ENCODE results near the gene PRDM11. TPM values are rescaled to one million over a fixed set of nuclear protein-coding genes. Genes with fewer than 3 reads are reported as not detected.

PRDM11 gene
- total and polyA plus RNA-seq, 2 of the 8 experiments (the other 6 are each of a cell fraction or from before 2014, with no cell fraction given) = 3.6 to 11.7 TPM

GRCh38 chr11:45226901-45227300 lies 80.5 kb downstream of the PRDM11 start:
- POLR2A ChIA-PET (ENCODE audit: partially characterized antibody) = no interaction called here
- no peak for FAIRE-seq
- H2AFZ ChIP-seq (ENCODE audit: low read length) = no peak overlapping the region
- TF ChIP-seq GTF2F1 (IDR thresholded peaks at IDR 0.05; ENCODE audit: borderline replicate concordance, low read depth, low read length) (no peak), USF2 (IDR thresholded peaks at IDR 0.05; ENCODE audit: low read length) (no peak), EZH2 (IDR thresholded peaks at IDR 0.05; ENCODE audit: low read depth, low read length, severe bottlenecking) (no peak), JUN (IDR thresholded peaks at IDR 0.05; ENCODE audit: low read depth, low read length) (no peak), SIX5 (IDR thresholded peaks at IDR 0.05; ENCODE audit: low read depth, low read length) (no peak), ATF2 (IDR thresholded peaks at IDR 0.05; ENCODE audit: low read length) (no peak), TAF1 (IDR thresholded peaks at IDR 0.05; ENCODE audit: low read depth, low read length) (no peak), YY1 (IDR thresholded peaks at IDR 0.05; ENCODE audit: low read depth, low read length) (no peak), E2F6 (IDR thresholded peaks at IDR 0.05) (no peak), POLR2A (IDR thresholded peaks at IDR 0.05; ENCODE audit: control extremely low read depth in 1 of 2, low read depth in 2 of 2, low read length in 2 of 2) (no peak), TCF12 (IDR thresholded peaks at IDR 0.05; ENCODE audit: low read depth, low read length) (no peak)

More at GRCh38 chr11:45226901-45227300, 80.5 kb downstream of the PRDM11 start:
- Histone ChIP-seq H3K4me2 (ENCODE audit: insufficient read depth in 1 of 2, low read depth in 2 of 2, low read length in 2 of 2) (no peak overlapping the region), H2BK15ac (ENCODE audit: low read length) (no peak overlapping the region), H2BK12ac (ENCODE audit: low read depth, low read length) (no peak overlapping the region), H4K91ac (replicated peaks; ENCODE audit: insufficient read length, low read length) (no peak overlapping the region), H3K4ac (replicated peaks; ENCODE audit: insufficient read length, low read depth, low read length) (no peak overlapping the region), H3K18ac (ENCODE audit: extremely low read depth, low read length) (no peak overlapping the region), H3K9me3 (ENCODE audit: insufficient read depth in 2 of 2, low read depth in 1 of 2, low read length in 1 of 2) (no peaks in the 10 kb centered on the region), H3K79me2 (ENCODE audit: control insufficient read depth in 1 of 2, insufficient read depth in 2 of 2, low read length in 2 of 2) (no peaks in the 10 kb centered on the region), H3K79me1 (ENCODE audit: low read depth, low read length) (no peaks in the 10 kb centered on the region), H2BK20ac (ENCODE audit: low read length) (no peak overlapping the region), H3K27ac (ENCODE audit: low read depth, low read length) (no peak overlapping the region), H3K4me3 (ENCODE audit: extremely low read depth in 1 of 4, insufficient read depth in 2 of 4, low read depth in 3 of 4, low read length in 4 of 4) (no peak overlapping the region), H4K8ac (ENCODE audit: extremely low read depth, insufficient read depth, low read length) (no peak overlapping the region; the same call in 1 of the 2 replicates), H4K20me1 (replicated peaks in 1 of 2; ENCODE audit: control insufficient read depth in 1 of 2, insufficient read depth in 2 of 2, low read length in 2 of 2) (peaks cover 0 to 2% of the 10 kb centered on the region in 2 experiments), H3K14ac (ENCODE audit: insufficient read length) (no peak overlapping the region), H3K23me2 (ENCODE audit: low read depth, low read length) (no peaks in the 10 kb centered on the region), H4K5ac (ENCODE audit: insufficient read length, low read depth, low read length) (no peak overlapping the region), H3K23ac (ENCODE audit: insufficient read length) (no peak overlapping the region), H2BK120ac (replicated peaks; ENCODE audit: low read depth, low read length) (no peak overlapping the region), H3K4me1 (replicated peaks in 1 of 4; ENCODE audit: control insufficient read depth in 3 of 4, insufficient read depth in 4 of 4, low read length in 3 of 4) (no peaks in the 10 kb centered on the region), H3K9ac (replicated peaks in 1 of 4; ENCODE audit: extremely low read depth in 1 of 4, low read depth in 3 of 4, low read length in 3 of 4) (no peak overlapping the region), H2AK5ac (ENCODE audit: low read depth, low read length) (no peak overlapping the region), H2BK5ac (ENCODE audit: low read depth, low read length) (no peak overlapping the region), H3K56ac (replicated peaks; ENCODE audit: insufficient read length, low read depth, low read length) (no peak overlapping the region), H3K27me3 (replicated peaks in 1 of 4; ENCODE audit: control insufficient read depth in 3 of 4, extremely low read depth in 1 of 4, insufficient read depth in 3 of 4, low read length in 3 of 4) (no peaks in the 10 kb centered on the region; a peak in 1 of 7 replicates), H3K36me3 (ENCODE audit: control insufficient read depth in 2 of 4, insufficient read depth in 4 of 4, low read length in 3 of 4) (peaks cover 0 to 10% (median 4%) of the 10 kb centered on the region in 4 experiments; a peak in 3 of 8 replicates)
- 92% methylated on average over 21 of the region's 21 CpGs; no CpG with 5 or more reads in 1 of the 2 experiments for WGBS, 2 experiments (ENCODE audit: extremely low coverage in 1 of 2, insufficient coverage in 1 of 2, insufficient read length in 1 of 2, insufficient replicate concordance in 2 of 2, low coverage in 1 of 2, low lambda C conversion rate in 2 of 2, missing lambda C conversion rate in 1 of 2)
- CTCF ChIA-PET (ENCODE audit: partially characterized antibody) = interaction anchor here (0.9 to 10.0 kb wide), 10 partner anchors 8 to 94 kb away, joined by 3 to 61 read pairs (median 4); no protein-coding TSS in a partner anchor
- DNase-seq (ENCODE audit: low read depth in 1 of 2, low spot score in 2 of 2) = no peak

Measured in H1 (cell line).